Measurements from ENCODE around the gene ARHGAP22.

Gene ARHGAP22

DNA sequence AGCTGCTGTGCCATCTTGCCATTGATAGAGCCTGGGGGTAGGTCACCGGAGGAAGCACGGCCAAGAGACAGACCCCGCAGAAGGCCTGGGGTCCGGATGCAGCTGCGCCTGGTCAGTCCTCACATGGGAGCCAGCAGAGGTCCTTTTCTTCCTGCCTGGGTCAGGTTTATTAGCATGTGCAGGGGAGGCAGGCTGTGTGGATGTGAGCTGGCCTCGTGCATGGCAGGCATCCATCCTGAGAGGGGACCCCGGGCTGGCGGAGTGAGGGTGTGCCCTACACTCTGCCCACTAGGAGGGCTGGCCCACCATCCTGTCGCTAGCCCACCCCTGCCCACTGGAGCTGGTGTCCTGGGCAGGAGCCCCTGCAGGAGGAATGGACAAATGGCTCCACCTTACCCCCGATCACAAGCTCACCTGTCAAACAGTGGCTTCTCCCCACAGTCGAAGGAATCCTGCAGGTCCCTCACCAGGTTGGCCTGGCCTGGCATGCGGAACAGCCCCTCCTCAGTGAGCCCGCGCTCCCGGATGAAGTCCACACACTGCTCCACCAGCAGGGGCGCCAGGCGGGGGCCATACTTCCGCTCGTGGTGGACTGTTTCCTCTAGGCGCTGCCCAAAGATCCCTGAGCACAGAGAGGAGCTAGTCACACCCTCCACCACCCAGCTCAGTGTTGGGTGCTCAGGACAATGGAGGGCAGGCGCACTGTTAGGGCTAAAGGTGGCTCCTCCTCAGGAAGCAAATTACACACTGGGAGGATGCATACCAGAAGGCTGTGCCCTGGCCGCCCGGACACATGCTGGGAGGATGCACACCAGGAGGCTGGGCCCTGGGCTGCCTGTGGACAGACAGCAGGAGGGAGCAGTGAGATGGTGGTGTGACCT lies 145.4 kb downstream of the ARHGAP22 start:
- DNase-seq: no peak

DNA sequence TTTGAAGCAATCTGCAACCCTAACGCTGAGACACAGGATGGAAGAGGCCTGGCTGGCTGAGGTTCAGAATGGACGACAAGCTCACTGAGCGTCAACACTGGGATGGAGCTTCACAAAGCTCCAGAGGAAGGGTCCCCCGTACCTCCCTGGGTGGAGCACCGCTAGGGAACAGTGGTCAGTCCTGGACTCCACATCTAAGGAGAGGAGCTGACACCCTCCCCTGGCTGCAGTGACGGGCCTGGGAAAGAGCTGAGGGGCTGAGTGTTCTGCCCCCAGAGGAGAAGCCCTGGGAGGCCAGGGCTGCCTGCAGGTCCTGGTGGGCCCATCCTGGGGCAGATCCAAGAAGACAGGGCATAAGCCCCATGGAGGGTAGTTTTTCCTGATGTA lies 146.2 kb downstream of the ARHGAP22 start:
- no peak for DNase-seq

DNA sequence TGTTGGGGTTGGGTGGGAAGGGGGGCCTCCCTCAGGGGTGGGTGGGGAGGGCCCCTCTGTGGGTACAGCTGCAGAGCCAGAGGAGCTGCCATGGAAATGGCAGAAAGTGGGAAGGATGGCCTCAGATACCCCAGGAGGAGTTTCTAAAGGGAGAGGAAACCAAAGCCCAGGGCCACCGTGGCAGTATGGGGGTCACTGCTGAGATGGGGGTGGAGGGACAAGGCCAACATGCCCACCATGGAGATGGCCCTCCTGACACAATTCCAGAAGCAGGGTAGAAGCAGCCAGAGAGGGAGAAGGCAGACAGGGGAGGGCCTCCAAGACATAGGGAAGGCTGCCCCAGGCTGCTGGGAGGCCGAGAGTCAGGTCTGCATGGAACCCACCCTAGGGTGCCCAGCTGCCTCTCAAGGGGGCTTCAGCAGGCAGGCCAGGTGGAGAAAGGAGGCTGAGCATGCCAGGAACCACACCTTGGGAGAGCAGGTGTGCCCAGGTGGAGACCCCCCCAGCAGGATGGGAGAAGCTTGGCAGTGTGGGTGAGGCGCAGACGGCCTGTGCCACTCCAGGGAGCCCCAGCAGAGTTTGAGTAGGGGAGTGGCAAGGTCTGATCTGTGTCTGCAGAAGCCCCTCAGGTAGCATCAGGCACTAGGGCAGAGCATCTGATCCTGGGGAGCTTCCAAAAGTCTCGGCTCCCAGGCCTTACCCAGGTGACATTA lies 146.8 kb downstream of the ARHGAP22 start:
- DNase-seq: no peak

DNA sequence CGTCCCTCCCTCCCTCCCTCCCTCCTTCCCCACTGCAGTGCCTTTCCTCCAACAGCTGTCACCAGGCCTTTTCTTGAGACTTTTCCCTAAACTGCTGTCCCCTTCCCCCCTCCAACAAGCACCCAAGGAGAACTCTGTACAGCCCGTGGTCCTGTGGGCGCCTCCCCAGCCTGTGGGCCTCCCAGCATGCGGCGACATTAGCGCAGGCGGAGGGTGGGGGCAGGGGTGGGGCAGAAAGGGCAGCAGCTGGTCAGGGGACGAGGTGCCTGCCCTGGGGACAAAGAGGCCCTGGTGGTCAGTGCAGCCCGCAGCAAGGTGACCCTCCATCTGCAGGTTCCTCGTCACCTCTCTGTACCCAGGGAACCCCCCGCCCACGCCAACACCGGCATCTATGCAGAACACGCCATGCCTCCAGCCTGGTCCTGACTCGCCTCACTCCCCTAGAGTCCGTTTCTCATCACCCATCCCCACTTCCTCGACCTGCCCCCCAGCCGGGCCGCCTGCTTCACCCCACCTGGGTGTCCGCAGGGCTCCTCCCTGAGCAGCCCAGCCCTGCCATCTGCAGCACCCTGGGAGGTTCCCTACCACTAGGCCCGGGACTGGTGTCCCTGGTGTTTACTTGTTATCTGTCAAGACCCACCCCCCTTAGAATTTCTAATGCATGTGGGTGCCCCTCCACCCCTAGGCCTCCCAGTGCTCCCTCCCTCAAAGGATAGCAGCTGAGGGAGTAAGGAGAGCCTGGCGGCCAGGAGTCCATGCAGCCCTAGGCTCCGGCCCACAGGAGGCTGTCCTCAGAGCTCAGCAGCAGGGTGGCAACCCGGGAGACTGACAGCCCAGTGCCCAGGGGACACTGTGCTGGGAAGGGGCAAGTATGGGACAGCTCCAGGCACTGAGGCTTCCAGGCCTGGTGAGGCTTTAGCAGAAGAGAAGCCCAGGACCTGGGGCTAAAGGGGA lies 147.8 kb downstream of the ARHGAP22 start:
- no peak for DNase-seq

DNA sequence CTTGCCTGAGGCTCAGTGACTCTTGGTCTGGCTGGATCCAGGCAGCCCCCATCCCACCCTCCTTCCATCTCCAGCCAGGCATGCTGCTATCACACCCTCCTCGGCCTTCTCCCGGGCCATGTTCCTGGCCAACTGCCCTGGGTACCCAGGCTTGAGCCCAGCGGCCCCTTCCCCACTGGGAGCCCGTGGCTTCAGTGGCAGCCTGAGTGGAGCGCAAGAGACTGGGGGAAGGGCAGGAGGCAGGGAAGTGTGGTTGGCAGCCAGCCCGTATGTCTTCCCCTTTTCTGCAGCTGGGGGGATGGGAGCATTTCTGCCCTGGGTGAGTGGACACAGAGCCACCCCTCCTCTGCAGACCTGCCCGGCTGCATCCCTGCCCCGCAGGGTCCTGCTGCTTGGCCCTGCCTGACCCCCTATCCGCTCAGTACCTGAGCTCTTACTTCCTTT lies 148.5 kb downstream of the ARHGAP22 start:
- DNase-seq: no peak

DNA sequence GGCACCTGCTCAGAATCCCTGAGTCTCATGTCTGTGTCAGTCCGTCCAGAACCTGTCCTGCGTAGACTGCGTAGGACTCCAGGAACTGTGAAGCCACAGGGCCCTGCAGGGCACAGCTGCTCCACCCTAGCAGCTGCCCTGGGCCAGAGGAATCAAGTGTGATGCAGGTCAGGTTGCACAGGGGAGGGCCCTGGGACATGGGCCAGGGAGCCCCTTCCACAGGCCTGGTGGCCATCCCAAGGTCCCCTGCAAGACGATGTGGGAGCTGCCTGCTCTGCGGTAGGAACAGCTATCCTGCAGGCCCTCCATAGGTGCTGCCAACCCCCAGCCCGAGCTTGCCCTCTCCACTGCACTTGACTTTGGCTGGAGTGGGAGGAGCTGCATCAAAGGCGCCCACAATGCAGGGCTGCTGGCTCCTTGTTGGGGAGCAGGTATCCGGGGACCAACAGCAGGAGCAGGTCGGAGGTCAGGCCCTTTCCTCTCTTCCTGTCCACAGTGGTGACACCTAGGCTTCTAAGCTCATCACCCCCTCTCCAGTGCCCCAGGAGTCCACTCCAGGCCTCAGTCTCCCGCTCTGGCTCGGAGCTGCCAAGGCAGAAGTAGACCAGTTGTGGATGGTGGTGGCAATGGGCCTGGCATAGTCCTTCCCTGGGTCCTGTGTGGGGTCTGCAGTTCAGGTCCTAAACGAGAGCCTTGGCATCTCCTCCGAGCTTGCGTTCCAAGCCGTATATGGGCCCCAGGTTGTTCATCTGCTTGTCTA lies 149.3 kb downstream of the ARHGAP22 start:
- DNase-seq: no peak

DNA sequence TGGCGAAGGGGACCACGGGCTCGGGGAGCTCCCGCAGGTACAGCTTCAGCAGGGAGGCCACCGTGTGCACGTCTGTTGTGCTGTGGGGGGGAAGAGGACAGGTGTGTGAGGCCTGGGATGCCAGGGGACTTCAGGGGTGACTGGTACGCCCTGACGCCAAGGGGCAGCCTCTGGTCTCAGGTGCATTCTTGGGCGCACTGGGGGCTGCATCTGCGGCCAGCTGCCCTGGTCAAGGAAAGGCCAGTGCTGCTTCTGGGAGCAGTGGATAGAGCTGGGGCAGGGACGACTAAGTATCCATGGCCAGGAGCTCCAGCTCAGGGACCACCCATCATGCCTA lies 149.8 kb downstream of the ARHGAP22 start:
- DNase-seq: no peak

DNA sequence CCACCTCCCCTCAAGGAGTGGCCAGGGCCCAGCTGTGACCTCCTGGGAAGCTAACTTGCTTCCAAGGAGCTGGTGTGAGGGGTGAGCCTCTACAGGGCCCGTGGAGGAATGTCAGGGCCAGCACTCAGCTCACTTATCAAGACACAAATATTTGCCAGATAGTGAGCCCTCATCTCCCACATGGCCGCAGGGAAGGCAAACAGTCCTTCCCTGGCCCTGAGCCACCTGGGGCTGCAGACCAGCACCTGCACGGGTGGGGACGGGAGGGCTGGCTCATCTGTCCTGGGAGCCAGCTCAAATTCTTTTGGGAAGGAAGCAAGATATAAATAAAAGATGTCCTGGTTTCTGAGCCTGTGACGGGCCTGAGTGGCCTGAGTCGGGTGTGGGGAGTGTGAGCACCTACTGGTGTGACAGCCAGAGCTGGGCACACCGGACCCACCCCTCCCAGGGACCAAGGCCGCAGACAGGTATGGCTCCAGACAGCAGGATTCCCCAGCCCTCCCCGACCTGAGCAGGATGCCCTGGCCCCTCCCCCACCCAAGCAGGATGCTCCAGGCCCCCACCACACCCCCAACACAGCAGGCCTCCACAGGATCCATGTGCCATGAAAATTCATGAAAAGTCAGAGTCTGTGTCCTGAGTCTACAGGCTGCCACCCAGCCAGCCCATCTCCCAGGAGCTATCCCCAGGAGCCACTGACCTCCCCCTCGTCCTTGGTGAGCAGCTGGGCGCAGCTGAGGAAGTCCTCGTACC lies 150.4 kb downstream of the ARHGAP22 start:
- no peak for DNase-seq

DNA sequence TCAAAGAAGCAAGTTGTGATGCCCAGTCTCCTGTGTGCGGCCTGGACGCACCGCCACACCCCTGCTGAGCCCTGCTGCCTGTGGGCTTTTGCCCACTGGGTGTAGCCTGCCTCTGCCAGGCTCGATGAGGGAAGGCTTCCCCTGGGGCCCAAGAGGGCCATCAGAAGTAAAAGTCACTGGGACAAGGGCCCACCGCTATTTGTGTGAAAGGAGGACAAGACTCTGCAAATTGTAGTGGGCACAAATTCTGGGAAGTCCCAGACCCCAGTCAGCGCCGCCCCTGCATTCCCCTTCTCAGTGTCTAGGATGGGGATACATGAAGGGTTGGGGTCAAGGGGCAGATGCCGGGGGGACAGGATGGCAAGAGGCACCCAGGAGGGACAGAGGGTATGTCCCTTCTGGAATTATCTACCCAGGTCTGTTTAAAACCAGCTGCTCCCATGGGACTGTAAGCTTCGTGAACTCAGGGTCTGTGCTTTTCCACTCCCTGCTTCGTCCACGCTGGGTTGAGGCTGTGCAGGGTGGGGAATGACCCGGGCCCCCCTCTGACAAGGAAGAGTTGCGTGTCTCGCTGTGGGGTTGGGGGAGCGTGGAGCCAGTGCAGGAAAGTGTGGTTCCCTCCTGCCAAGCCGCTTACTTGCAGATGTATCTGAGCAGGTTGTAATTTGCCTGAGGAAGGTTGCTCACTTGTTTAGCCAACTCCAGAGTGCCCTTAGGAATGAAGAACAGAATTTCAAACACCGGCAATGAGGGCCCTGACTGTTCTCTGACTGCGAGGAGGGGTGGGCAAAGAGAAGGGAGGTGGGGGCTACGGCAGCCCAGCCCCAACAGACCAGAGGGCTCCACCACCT lies 151.2 kb downstream of the ARHGAP22 start:
- DNase-seq: no peak

DNA sequence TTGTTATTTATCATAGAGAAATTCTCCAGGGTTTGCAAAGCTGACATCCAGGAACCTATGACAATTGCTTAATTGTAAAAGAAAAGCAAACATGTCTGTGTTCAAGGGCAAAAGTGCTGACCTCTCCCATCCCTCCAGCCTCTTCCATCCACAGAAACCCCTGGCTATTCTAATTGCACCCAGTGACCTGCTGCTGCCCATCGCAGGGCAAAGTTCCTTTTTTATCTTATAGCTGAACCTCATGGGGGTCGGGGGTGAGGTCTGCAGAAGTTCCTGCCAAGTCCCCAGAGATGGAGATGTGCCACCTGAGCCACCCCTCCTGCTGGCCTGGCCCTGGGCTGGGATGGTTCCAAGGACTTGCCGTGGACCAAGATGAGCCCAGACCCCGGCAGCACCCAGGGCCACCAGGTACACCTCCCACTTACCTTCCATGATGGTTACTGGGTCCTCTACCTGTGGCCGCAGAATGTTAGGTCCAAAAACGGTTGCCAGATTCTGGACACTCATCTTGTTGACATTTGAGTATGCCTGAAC lies 151.9 kb downstream of the ARHGAP22 start:
- DNase-seq: no peak

DNA sequence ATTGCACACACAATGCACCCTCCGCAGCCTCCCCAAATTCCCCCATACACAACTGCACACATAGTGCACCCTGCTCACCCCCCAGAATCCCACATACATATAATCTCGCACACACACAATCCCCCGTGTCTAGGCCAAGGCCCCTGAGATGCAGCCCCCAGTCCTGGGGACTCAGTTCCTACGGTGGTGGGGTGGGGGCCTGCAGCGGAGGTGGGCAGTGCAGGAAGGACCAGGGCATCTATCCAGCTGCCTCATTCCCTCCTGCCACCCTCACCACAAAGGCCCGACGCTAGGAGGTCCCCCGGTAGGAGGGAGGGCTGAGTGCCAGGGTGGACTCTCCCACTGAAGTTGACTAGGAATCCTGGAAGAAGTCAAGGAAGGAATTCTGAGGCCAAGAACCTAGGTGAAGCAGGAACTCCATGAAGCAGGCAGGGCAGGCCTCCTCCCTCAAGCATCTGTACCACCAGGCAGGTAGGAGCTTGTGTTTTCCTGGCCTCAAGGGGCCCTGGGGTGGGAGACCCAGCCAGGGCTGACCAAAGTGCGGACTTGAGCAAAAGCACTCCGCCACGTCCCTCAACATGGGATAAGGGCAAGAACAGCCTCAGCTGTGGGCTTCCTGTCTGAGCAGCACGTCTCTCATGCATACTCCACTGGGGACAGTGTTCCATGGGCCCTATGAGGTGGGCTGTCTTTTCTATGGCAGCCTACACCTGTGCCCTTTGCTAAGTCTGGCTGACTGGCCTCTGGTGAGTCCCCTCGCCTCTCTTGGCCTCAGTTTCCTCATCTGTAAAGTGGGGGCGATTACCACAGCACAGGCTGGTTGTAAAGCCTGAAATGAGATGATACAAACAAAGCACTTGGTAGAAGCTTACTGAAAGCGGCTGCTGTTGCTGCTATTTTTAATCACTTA lies 152.6 kb downstream of the ARHGAP22 start:
- no peak for DNase-seq

DNA sequence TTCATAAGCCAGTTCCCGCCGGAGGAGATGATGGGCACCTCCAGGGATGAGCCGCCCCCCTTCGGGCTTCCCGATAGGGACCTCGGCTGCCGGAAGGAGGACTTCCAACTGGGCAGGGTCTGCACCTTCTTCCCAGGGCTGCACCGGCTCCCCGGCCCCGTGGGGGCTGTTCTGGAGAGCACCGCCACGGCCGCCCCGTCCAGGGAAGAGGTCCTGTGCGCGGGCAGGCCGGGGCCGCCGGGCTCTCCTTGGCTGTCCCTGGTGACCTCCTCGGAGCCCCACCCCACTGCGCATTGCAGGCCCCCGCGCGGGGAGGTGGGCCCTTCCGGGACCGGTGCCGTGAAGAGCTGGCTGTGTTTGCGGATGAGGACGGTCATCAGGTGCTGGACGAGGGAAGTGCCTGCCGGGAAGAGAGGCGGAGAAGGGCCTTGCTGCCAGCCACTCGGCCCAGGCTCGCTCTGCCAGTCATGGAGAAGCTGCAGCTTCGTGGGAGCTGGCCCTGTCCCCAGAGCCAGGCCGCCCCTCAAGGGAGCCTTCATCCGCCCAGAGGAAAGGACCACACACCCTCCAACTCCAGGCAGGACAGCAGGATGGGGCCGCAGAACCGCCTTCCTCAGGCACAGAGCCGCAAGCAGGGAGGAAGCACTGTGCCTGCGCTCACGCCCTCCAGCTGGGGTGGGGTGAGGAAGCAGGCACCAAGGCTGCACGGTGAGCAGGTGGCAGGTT lies 154.0 kb downstream of the ARHGAP22 start:
- no peak for DNase-seq

DNA sequence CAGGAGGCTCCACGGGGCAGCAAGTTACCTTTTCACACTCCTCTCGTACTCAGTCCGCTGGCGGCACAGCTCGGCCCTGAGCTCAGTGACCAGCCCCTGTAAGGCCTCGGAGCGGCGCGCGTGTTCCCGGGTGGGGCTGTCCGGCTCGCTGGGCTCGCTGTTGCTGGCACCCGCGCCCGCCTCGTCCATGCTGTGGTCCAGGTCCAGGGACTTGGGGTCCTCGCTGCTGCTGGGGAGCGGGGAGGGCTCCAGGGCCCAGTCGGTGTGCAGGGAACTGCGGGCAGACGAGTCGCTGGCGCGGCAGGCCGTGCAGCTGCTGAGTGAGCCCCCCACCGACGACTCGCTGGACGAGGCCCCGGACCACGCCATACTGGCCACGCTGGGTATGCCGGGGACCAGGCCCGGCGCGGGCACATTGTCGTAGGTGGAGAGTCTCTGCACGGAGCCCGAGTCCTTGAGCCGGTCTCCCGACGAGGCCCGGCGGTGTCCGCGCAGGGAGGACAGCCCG lies 154.6 kb downstream of the ARHGAP22 start:
- DNase-seq: no peak

DNA sequence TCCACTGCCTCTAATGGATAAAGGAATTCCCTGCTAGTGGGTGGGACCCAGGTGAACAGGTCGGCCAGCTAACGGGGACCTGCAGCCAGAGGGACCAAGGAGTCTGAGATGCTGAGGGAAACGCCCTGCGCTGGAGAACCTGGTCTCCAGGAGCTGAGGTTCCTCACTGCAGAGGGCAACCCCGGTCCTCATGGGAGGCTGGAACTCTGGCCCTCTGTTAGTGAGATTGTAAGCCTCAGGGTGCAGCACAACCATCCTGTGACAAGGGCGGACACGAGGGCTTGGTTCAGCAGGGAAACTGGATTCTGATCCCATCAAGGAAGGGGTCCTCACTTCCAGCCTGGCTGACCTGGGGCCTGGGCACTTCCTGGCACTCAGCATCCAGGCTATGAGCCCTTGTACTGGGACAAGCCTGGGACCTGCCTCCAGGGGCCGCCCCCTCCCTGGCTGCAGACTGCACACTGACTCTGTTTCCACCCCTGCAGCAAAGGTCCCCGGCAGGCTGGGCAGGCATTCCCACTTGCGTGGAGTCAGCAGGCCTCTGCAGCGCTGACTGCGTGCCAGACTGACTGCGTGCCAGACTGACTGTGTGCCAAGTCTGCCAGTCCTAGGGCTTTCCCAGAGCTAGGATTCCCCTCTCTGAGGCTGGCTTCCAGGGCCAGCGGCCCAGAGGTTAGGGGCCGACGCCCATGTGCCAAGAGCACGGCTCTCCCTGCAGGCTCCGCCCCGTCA lies 155.2 kb downstream of the ARHGAP22 start:
- no peak for DNase-seq

DNA sequence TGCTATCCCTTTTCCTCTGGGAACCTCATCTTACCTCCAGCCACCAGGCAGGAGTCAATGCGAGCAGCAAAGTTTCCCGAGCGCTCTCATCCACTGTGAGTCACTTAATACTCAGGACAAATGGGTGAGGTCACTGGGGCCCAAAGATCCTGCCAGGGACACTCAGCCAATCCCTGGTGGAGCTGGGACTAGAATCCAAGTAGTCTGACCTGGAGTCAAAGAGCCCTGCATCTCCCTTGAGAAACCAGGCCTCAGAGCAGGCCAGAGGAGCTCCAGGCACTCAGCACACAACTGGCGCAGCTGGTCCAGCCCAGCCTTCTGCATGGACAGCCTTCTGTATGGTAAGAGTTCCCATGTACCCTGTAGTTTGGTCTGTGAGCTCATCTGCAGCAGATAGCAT lies 156.1 kb downstream of the ARHGAP22 start:
- no peak for DNase-seq

DNA sequence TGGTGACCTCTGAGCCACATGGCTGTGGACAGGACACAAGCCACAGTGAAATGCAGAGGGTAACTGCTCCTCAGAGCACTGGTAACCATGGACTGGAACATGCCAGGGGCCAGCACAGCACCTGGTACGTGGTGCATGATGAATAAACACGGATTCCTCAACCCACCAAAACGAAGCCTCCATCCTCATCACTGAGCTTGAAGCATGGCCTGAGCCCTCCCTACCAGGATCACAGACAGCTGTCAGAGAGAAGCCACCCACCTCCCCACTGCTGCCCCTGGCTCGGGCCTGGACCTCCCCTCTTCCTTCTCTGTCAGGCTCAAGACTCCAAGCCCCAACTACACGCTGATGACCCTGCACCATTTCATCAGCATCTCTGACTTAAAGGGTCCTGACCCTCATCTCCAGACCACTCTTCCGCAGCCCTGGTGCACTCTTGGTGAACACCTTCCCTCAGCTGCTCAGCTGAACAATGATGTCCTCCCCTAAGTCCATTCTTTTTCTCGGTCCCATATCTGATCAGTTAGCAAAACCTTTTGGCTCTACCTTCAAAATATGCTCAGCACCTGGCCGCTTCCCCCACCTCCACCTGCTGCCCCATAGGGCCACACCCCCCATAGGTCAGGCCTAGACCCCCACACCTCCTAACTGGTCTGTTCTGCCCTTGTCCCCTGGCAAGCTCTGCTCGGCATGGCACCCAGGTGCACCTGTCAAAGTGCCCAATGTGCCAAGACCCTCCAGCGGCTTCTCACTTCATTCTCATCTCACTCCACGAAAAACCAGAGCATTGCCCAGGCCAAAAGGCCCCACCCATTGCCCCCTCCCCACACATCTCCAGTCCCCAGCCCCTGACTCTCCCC lies 157.3 kb downstream of the ARHGAP22 start:
- DNase-seq: no peak

DNA sequence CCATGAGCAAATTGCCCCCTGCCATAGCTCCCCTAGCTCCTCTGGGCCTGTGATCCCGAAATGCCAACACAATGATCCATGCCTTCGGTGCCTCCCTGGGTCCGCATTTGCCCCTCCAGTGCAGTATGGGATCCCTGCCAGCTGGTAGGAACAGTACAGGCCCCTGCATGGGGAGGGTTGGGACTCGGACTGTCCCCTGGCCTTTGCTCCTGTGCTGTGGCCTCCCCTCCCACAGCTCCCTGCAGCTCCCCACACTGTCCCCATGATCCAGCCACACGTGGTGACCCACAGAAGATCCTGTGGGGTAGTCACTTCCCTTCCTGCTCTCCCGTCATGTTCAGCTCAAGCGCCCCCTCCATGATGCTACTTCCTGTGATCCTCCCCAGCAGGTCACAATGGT lies 158.1 kb downstream of the ARHGAP22 start:
- DNase-seq: no peak
